ENCODE results near the gene GAS2L1.

The GAS2L1 gene

DNA sequence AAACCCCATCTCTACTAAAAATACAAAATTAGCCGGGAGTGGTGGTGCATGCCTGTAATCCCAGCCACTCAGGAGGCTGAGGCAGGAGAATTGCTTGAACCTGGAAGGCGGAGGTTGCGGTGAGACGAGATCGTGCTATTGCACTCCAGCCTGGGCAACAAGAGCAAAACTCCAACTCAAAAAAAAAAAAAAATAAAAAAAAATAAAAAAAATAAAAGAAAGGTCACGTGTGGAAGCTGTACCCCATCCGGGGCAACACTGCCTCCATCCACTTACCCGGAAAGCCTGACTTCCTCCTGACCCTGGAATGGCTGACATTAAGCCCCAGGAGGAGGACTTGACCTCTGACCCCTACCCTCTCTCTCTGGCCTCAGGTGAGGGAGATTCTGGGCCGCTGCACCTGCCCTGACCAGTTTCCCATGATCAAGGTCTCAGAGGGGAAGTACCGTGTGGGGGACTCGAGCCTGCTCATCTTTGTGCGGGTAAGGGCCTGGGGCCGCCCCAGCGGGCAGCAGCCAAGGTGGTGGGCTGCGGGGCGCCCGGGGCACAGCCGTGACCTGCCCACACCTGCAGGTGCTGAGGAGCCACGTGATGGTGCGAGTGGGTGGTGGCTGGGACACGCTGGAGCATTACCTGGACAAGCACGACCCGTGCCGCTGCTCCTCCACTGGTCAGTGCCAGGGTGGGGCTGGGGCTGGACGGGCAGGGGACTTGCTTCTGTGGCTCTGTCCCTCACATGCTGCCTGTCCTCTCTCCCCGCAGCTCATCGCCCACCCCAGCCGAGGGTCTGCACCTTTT is 3.8 kb downstream of the GAS2L1 start:
- DNase-seq, result no peak

DNA sequence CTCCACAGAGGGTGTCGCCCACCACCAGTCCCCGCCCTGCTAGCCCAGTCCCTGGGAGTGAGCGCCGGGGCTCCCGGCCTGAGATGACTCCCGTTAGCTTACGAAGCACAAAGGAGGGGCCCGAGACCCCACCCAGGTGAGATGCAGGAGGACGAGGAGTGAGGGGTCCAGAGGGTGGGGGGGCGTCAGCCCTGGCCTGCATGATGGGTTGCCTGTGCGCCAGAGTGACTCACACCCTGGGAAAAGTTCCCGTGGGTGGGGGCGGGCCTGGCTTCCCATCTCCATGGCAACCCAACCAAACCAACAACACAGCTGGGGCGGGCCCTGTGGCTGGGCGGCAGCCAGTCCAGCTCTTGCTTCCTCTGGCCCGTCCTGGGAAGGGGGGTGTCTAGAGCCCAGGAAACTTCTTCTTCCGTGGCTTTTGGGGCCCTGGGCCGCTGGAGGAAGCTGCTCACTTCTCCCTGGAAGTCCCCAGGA is 4.5 kb downstream of the GAS2L1 start:
- DNase-seq, result peak; percentile 52 to 55

DNA sequence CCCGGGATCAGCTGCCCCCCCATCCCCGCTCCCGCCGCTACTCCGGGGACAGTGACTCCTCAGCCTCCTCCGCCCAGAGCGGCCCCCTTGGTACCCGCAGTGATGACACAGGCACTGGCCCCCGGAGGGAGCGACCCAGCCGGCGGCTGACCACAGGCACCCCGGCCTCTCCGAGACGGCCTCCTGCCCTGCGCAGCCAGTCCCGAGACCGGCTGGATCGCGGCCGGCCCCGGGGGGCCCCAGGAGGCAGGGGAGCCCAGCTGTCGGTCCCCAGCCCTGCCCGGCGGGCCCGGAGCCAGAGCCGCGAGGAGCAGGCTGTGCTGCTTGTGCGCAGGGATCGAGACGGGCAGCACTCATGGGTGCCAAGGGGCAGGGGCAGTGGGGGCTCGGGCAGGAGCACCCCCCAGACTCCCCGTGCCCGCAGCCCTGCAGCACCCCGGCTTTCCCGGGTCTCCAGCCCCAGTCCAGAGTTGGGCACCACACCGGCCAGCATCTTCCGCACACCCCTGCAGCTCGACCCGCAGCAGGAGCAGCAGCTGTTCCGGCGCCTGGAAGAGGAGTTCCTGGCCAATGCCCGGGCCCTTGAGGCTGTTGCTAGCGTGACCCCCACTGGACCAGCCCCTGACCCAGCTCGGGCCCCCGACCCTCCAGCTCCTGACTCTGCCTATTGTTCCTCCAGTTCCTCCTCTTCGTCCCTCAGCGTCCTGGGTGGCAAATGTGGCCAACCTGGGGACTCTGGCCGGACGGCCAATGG is 5.2 kb downstream of the GAS2L1 start:
- no peak for DNase-seq

DNA sequence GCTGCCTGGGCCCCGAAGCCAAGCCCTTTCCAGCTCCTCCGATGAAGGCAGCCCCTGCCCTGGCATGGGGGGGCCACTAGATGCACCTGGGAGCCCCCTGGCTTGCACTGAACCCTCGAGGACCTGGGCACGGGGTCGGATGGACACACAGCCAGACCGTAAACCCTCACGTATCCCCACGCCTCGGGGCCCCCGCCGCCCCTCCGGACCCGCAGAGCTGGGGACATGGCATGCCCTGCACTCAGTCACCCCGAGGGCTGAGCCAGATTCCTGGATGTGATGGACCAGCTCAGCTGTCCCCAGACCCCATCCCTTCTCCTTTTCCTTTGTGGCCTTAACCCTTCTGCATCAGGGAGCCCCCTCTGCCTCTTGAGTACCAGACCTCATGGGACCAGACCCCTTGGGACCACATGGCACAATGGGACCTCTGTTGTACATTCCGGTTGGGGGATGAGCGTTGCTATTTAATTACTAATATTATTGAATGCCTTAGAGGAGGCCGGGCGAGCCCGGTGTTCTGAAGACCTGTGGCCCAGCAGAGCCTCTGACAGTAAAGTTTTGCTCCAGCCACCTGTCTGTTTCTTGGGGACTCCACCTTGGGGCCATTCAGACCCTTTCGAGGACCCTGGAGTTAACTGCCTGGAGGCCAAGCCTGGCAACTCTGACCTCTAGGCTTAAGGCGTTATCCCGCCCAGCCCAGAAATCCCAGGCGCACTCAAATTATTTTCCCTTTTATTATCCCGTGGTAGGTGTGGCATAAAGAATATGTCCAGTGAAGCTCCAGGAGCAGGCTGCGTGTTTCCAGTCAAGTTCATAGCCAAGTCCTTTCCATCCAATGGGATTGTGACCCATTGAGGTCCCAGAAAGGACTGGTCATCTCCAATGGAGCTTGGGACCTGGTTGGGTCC is 6.0 kb downstream of the GAS2L1 start:
- DNase-seq, result no peak

DNA sequence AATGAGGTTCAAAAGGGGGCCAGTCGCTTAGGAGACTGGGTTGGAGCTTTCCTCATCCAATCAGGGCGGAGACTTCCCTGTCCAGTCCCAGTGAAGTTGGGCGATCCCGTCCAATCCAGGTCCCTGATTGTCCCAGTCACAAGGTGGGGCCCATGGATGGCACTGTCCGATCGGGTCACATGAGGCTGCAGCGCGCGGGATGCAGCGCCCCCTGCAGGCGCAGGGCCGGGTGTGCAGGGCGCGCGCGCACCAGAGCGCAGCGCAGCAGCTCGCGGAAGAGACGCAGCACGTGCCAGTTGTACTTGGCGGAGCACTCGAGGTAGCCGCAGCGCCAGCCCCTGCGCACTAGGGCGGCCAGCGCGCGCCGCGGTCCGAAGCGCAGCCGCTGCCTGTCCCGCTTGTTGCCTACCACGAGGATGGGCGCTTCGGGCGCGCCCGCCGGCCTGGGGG is 6.7 kb downstream of the GAS2L1 start:
- no peak for DNase-seq

DNA sequence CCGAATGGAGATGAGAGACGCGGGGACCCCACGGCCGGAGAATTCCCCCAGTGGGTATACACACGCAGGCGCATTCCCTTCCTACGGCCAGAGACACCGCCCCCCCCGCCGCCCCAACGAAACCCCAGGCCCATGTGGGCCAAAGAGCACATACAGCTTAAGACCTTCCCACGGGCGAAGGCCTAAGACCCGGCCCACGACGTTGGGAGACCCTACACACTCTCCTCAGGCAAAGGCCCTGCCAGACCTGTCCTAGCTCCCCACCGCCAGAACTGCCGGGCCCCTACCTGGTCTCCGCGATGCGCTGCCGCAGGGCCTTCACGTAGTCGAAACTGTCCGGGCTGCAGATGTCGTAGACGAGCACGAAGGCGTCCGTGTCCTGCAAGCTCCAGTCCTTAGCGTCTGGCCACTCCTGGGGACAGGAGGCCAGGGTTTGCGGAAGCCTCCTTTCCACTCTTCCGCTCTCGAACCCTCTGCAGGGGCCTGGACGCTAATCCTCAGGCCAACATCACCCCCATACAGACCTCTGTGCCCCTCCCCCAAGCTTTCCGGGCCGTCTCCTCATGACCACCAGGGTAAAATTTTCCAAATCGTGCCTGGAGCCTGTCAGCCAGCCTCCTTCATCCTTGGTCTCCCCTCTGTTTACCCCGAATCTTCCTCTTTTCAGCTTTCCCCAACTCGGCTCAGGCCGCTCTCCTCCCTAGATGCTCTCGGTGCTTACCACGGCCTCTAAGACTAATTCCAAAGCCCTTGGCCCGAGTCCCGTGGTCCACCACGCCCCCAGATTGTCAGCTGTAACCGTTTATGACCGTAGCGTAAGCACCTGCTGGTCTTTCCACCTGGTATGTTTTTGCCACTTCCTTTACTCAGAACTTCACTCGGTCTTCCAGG is 7.4 kb downstream of the GAS2L1 start:
- no peak for DNase-seq

DNA sequence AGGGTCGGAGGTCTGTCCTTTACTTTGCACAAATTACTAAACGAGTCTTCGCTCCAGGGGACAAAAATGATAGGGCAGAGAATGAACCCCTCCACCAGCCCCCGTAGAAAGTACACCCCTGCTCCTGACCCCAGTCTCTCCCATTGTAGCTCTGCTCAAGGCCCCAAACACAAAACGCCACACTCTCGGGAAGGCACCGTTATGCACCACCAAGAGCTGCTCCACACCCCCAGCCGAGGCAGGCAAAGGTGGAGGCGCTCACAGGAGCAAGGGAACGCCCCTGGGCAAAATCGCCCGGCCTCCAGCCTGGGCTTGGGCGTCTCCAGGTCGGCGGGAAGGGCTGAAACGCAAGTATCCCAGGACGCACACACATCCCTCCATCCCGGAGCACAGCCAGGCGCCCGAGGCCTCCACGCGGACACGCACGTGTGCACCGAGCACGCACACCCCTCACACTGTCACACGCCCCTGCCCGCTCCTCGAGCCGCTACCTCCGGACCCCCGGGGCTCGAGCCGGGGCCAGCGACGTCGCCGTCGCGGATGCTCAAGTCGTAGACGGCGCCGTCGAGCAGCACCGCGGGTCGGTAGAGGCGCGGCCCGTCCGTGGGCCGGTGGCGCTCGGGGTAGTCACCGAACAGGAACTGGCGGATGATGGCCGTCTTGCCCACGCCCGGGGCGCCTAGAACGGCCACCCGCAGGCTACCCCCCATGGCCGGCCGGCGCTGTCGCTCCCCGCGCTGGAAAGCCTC is 8.3 kb downstream of the GAS2L1 start:
- DNase-seq, result no peak

DNA sequence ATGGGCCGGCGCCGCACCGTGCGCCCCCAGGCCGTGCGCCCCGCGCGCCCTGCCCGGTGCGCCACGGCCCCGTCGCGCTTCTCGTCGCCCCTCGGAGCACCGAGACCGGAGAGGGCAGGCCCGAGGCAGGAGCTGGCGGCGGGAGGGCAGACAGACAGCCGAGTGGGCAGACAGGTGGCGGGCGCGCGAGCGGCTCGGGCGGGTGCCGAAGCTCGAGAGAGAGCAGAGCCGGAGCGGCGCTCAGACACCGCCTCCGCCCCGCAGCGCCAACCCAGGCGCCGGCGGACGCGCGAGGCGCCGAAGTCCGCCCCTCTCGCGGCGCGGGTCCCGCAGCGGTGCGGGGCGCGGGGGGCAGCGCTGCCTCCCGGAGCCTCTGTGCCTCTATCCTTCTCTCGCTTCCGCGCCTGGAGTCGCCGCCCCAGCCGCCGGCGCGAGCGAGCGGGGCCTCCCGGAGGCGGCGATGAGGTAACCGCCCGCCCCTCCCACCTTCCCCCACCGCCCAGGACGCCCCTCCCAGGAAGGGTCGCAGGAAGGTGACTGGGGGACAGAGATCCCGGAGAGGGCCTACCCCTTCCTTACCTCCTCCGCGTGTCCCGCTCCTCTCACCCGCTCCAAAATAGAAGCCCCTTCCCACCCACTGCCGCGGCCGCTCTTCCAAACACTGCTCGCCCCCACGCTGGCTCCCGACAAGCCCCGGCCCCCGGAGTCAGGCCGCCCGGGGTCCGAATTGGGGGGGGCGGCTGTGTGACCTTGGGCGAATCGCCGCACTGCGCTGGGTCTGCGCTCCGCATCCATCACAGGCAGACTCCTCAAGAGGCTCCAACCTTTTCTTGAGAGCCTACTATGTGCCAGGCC is 9.1 kb downstream of the GAS2L1 start, which contains the start of gene RASL10A:
RASL10A (minus strand) TSS at position 412 of the 855 bp plus-strand sequence. CDS start 451 bp downstream, outside the sequence.
- no peak for DNase-seq

DNA sequence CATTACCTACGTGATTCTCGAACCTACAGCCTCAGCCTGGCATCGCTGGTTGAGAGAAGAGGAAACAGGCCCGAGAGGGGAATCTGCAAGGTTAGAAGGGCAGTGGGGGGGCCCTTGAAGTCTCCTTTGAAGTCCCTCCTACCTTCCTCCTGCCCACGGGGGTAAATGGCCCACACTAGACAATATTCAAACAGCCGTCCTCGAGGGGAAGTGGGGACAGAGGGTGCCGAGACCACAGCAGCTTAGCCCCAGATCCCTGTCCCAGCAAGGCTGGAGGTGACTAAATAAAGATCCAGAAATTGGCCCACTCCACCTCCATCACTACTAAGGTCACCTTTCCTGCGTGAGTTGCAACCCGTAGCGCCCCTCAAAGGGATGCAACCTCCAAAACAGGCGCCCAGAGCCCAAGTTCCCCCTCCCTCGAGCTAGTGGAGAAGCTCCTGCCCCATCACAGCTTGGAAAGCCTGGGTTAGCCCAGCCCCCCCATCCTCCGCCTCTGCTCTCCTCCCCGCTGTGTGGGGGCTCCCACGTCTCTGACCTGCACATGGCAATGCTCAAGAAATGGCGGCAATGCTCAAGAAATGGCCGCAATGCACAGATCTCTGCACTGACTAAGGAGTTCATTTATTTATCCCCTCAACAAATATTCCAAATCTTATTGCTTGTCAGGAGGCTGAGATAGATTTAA is 9.8 kb downstream of the GAS2L1 start:
- no peak for DNase-seq

DNA sequence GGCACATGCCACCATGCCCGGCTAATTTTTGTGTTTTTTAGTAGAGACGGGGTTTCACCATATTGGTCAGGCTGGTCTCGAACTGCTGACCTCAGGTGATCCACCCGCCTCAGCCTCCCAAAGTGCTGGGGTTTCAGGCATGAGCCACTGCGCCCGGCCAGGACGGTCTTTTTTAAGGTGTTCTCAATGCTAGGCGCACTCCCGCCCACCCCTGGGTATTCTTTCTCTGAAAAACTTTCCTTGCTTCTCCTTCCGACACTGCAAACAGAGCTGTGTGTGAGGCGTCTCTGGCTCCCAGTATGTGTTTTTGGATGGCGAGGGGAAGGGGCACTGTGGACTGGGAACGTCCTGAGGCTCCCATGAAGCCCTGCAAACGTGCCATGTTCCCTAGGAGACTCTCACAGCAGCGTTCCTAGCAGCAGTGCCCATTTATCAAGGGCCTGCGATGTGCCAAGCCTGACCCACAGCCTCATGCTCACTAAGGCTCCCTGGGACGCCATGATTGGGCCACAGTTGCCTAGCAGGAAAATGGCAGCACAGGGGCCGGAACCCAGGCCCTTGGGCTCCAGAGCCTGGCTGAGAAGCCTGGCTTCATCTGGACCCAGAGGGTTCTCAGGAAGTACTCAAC is 11.5 kb downstream of the GAS2L1 start:
- DNase-seq, result no peak

DNA sequence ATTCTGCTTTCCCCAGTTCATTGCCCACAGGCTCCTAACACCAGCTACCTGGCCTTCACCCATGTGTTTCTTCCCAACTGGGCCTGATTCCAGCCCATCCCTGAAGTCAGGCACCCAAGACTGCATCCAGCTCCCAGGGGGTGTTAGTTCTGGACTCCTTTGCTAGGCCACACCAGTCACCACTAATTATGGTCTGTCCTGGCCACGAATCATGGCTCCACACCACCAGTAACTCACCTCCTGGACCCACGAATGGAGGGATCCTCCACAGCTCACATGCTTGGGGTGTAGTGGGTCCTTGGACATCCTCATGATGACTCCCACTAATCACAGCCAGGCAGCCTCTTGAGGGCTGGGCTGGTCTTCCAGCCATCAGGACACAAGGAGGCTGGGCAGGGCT is 12.6 kb downstream of the GAS2L1 start:
- DNase-seq, result no peak

DNA sequence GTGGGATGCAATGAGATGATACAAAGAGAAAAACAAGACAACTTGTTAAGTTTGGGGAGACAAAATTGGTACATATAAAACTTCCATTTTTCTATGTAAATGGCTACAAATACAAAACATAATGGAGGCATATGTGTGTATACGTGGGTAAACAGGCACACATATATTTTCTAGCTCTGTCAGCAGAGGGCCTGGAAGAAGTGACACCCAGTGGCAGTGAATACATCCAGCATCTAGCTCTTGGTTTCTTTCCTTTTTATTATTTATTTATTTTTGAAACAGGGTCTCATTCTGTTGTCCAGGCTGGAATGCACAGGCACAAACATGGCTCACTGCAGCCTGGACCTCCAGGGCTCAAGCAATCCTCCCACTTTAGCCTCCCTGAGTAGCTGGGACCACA is 14.1 kb downstream of the GAS2L1 start:
- no peak for DNase-seq

DNA sequence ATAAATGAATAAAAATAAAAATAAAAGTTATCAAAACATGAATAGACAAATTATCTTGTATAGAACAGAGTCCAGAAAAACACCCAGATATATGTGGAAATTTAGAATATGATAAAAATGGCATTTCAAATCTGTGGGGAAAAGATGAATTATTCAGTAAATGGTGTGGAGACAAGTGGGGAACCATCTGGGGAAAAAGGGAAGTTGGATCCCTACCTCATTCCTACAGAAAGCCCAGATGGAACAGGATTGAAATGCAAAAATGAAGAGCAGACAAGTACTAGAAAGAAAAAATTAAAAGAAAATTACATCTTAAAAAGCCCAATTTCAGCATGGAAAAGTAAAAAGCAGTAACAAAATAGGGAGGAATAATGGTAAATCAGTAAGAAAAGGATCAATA is 17.2 kb downstream of the GAS2L1 start:
- no peak for DNase-seq

DNA sequence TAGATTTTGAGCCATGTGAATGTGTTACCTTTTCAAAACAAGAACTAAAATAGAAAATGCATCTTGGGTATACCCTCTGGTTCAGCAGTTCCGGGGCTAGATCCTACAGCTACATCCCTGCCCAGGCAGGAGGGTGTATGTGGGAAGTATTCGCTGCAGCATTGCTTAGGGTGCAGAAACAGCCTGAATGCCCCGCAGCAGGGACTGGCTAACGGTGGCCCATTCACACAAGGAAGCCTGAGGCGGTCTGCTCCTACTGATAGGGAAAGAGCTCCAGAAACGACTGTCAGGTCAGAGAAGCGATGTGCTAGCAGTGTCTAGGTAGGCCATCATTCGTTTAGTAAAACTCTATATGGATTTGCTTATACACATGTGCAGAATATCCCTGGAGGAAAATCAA is 18.9 kb downstream of the GAS2L1 start:
- DNase-seq, result no peak

DNA sequence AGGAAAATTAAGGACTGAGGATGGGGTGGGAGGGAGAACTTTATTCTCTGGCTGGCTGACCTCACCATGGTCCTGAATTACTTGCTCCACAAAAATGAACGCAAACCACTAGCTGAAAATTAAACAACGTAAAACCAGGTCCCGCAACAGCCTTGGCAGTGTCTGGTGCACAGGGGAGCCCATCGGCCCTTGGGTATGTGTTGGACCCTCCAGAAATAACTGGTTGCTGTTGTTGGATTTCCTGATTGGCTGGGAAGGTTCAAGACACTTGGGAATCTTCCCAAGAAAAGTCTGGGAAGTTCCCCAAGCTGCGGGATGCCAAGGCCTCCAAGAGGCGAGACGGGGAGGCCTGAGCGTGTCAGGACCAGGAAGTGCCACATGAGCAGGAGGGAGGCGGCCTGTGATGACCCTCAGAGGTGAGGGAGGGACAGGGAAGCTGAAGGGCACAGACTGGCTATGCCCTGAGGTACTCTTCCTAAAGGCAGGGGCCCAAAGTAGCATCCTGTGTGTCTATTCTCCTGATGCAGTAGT is 19.4 kb downstream of the GAS2L1 start:
- DNase-seq, result no peak

DNA sequence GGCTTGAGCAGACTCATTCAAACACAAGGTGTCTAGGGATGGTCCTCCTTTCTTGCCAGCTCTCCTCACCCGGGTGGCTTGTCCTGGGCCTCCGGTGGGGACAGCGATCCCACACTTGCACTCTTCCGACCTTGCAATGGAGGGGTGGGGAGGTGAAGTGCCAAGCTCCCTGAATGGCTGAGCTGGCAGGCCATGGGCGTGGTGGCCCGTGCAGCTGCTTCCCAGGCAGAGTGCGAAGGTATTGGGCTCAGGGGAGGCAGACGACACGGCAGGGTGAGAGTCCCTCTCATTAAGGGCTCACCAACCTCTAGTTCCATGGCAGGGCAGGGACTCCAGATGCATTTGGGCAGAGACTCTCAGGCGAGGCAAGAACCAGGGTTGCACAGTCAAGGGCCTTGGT is 20.0 kb downstream of the GAS2L1 start:
- no peak for DNase-seq

DNA sequence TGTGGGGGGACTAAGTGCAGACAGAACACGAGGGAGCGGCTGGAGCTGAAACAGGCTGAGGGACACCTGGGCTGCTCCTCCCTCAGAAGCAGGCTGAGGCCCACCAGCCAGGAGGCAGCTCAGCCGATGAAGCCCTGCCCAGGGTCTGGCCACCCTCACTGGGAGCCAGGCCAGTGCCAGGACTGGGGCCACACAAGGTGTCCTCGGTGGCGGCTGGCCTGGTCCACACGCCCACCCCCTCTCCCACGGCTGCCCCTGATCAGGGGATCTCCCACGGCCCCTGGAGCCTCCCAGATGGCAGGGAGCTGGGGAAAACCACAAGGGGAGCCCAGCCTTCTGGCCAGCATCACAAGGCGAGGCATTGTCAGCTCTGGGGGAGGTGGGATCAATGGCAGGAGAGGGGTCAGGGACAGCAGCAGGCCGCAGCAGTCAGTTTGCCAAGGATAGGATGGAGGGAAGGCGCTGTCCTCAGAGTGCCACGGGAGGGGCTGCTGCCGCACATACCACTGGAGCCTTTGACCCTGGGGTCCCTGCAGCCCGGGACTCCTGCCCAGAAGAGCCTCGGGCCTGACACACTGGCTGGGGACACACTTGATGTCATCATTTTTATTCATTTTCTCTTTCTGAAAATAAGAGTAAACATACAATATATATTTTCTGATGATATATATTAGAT is 20.8 kb downstream of the GAS2L1 start:
- no peak for DNase-seq

DNA sequence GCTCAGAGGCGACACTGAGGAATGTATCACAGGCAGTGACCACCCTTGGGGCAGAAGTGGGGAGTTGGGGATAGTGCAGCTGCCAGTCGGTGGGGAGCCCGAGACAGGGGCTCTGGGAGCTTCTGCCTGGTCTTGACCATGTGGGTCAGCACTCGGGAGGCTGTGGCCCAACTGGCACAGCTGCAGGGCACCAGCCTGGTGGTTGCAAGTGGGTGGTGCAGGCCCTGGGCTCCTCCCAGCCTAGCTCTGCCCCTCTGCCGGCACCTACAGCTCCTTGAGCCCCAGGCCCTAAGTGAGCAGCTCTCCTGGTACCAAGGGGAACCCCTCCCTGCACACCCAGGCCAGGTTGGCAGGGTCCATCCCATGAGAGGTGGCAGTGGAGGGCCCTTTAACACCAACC is 21.6 kb downstream of the GAS2L1 start:
- DNase-seq, result no peak
